GM19240 (cell line): ENCODE data around the gene MGAT3.

ENCODE experiments used
- DNase-seq: peaks from one replicate; pipeline ENCODE4 v3.0.0; 2011; ENCODE audit warnings: low spot score; ENCODE audit not compliant: insufficient read length

MGAT3 gene

DNA sequence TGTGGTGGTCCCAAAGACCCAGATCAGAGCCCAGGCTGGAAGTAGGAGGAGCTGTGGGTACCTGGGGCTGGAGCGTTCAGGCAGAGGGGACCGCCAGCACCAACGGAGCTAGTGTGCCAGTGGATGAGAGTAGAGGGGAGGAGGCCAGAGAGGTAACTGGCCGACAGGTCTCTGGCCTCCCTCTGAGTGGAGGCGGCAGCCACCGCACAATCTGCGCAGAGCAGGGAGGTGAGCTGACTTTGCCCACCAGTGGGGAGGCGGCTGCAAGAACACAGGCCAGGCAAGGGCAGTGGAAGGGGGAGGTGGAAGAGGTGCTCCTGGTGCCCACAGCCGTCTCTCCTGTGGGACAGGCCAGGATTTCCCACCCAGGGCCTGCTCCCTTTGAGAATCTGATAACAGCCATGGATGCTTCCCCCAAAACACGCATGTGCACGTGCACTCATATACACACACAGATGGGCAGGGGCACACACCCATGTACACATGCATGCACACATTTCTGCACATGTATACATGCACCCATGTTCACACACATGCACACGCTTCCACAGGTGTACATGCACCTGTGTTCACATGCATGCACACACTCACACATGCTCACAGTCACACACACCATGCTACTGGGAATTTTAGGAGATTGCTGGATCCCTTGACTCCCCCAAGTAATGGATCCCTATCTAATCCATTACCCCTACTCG, 6.4 kb upstream of the MGAT3 start:
- no peak for DNase-seq

DNA sequence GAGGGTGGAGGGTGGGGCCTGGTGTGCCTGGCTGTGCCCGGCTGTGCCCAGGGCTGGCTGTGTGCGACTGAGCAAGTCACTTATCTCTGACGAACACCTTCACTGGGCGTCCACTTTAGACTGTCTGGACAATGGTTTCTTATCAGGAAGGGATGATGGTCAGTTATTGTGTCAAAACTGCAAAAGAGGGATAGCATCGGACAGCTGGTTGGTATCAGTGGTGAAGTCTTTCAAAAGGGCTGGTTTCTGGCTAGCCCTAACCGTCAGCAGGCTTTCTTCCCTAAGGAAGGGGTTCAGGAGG, 4.1 kb upstream of the MGAT3 start:
- no peak for DNase-seq

DNA sequence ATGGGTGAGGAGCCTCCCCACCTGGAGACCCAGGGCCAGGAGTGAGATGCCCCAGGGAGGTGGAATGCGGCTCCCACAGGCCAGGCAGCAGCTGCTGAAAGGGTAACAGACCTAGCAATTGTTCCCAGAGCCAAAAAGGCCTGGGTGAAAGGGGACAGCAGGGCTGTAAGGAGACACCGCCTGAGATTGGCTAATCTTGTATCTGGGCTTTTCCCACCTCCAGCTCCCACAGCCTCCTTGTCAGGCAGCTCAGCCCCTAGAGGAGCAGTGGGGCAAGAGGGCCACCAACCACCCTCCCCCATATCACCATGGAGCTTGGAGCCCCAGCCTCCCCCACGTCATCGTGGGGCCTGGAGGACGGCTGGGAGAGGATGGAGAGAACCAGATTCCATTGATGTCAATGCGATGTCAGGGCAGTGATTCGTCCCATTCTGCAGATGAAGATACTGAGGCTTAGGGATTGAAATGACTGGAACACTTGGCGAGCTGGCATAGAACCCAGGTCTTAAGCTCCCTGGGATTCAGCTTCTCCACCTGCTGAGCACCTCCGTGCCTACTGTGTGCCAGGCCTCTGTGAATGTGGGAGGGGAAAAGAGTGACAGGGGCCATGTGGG, 2.9 kb upstream of the MGAT3 start:
- DNase-seq = no peak

DNA sequence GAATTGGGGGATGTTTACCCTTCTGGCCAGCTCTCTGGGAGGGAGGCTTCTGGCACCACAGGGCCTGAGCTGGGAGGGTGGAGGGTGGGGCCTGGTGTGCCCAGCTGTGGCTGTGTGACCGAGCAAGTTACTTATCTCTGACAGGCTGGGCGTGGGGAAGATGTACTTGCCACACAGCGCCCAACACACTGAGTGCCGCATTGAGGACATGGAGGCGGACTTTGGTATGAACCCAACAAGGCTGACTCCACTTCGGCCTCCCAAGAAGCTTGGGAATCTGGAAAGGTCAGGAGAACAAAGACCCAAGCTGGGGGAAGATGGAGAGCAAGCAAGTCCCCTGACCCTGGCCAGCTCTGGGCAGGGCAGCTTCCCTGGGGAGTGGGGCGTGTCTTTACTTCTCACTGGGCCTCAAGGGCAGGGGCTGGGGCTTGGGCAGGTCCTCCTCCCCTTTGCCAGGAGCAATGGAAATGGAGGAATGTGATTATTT, 2.4 kb upstream of the MGAT3 start:
- no peak for DNase-seq

DNA sequence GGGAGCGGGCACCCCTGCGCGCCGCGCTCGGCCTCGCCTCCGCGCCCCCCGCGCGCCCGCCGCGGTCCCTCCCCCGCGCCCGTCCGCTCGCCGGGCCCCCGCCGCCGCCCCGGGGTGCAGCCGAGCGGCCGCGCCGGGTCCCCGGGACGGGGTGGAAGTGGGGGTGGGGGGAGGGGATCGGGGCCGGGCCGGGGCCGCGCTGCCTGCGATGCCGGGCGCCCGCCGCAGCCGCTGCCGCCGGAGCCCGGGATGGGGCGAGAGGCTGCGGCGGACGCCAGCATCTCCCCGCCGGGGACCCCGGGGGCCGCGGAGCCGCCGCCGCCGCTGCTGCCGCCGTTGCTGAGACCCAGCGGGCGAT, 365 bp downstream of the MGAT3 start:
- no peak for DNase-seq

DNA sequence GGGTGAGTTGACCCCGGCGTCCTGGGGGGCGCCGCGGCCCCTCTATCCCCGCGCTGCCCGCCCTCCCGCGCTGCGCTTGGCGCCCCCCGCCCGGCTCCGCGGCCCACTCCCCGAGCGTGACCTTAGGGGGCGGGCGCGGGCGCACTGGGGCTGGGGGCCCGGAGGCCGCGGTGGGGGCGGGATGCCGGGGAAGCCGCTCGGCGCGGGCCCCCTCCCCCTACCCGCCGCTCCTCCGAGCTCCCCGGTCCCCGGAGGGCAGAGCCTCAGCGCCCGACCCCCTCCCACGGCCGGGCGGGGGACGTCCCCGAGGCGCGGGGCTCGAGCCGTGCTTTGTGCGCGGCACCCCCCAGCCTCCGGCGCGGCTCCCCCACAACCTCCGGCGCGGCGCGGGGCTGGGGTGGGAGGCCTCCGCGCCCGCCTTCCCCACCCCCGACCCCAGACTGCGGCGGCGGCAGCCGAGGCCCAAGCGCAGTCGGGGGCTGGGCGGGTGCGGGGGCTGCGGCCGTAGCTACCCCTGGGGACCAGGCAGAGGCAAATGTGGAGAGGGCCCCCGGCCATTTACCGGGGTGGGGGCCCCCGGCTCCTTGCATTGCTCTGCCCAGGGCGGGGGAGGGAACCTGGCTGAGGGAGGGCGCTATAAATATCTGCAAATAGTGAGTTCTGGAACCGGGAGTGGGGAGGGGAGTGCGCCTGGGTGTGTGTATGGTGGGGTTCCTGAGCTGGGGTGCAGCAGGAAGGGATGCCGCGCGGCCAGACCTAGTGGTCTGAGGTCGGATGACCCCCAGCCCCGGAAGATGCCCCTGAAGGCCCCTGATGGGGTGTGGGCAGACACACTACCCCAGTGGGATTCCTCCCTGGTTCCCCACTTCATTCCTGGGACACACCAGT, 988 bp downstream of the MGAT3 start:
- no peak for DNase-seq

DNA sequence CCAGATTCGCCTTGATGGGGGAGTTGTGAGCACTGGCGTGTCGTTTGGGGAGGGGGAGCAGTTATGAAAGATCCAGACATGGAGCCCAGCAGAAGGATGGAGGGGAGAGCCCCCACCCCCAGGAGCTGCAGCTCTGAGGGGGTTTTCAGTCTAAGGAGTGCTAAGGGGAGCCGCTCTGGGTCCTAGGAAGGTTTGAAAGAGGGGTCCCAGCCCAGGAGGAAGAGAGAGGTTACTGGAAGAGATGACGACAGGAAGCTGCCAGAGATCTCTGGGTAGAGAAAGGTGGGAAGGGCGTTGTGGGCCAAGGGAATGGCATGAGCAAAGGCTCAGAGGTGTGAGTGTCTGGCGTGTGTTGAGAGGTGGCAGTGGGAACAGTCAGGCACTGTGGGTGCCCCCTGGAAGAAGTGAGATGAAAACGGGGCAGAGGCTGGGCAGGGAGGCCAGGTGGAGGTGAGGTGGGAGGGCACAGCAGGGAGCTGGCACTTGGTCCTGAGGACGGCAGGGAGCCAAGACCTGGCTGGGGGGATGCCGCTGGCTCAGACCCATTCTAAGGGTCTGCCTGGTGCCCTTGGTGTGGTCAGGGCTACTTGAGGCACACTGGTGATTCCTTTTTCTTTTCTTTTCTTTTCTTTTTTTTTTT, 1.8 kb downstream of the MGAT3 start:
- DNase-seq = no peak

DNA sequence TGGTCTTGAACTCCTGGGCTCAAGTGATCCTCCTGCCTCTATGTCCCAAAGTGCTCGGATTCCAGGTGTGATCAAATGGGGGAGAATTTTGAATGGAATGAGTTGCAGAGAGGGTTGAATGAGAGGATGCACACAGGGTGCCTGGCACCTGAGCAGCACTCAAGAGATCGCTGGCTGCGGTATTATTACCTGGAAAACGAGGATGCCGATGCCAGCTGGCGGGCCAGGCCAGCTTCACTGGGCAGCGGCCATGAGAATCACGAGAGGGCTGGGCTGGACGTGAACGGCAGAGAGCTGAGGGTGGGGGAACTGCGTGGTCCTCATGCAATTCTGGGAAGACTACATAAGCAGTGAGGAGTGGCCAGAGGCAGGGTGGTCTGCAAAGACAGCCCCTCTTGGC, 2.9 kb downstream of the MGAT3 start:
- no peak for DNase-seq

DNA sequence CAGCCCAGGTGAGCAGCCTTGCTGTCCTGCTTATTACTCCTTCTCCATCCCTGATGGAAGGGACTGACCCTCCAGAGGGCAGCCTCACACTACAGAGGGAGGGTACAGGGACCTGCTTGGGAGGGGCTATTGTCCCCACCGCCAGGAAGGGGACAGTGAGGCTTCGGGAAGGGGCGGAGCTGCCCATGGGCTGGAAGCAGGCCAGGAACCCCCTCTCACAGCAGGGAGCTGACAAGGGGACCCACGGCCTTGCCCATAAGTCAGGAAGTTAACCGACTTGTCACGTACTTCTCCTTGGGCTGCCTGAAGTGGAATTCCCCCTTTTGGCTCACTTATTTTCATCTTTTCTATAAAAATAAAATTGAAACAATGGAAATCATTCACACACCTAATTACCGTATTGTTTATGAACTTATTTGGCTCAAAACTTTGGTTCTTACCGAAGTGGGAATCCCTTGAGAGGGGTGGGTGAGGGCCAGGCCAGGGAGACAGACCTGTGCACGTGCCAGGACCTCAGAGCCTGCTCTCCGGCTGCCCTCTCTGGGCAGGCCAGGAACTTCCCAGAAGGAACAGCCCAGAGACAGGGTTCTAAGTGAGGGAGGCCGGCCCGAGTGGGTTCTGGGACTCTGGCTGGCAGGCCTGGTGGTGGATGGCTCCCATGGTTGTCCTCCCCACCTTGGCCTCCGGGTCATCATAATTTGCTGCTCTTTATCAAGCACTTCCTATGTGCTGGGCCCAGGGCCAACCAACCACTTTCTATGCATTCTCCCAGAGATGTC, 5.8 kb downstream of the MGAT3 start:
- no peak for DNase-seq

DNA sequence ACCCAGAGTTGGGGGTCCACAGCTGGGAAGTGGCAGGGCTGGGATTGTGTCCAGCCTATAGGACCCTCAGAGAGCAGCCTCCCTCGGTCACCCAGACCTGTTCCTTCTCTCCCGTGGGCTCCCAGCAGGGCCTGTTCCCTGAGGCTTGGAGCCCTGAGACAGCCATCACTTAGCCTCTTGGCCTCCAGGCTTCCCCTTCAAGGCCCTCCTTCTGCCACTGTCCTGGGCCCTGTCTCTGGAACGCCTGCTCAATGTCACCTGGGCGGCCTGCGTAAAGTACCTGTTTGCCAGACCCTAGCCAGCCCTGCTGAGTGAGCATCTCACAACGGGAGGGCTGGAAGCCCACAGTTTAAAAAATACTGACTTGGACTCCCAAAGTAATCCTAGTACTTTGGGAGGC, 6.5 kb downstream of the MGAT3 start:
- DNase-seq = no peak

DNA sequence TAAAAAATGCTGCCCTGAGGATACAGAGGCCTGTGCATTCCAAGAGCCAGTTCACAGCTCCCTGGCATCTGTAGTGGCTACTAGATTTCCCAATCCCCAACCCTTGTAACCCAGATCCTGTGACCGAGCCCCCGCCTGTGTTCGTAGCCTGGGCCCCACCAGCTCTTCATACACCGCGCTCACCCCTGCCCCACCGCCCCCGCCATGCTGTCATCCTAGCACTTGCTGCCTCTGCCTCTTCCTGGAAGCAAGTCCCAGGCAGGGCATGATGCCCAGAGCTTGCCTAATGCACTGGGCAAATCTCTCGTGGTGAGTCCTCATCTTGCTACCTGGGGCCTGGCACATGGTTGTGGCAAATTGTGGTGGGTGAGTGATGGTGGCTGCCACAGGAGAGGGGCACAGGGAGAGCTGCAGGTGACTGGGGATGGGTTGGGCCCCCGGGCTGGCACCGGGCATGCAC, 7.1 kb downstream of the MGAT3 start:
- no peak for DNase-seq

DNA sequence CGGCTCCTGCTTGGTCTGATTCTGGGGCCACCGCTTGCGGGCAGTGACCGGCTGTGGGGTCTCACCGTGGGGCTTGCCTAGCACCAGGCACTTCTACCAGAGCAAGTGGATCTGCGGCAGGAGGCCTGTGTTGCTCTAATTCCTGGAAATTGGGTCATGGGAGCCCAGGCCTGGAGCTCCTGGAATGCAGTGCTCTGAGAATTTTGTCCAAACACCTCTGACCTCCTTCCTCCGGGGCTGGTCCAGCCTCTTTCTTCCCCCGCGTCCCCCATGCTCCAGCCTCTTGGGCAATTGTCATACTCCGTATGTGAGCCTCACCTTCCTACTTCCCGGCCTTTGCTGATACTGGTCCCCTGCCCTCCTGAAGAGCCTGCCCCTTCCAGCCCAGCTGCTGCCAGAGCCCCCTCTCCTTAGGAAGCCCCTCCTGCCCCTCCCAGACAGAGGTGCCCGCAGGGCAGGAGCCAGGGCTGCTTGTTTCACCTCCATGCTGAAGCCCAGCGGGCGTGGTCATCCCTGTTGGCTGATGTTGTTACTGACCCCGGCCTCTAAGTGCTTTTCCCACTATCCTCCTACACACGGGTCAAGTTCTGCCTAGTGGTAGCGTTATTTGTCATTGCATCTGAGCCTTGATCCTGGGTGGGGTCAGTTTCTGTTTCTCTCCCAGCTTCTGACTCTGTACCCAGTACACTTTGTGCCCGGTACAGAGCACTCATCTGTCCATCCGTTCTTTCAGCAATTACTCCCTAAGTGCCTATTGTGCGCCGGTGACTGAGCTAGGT, 9.6 kb downstream of the MGAT3 start:
- no peak for DNase-seq

DNA sequence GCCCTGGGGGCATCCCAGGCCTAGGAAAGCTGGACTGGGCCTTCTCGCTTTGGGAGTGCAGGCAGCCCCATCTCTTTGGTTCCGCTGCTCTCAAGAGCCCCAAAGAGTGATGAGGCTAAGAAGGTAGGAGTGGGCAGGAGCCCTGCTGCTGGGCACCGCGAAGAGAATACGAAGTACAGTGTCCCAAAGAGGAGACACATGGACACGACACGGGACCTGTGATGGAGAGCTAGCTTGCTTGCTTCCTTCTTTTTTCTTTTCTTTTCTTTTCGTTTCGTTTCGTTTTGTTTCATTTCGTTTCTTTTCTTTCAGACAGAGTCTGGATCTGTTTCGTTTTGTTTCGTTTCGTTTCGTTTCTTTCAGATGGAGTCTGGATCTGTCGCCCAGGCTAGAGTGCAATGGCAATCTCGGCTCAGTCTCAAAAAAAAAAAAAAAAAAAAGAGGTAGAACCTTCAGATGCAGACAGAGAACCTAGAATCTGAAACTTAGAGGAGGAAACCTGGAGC, 10.6 kb downstream of the MGAT3 start:
- DNase-seq = no peak

DNA sequence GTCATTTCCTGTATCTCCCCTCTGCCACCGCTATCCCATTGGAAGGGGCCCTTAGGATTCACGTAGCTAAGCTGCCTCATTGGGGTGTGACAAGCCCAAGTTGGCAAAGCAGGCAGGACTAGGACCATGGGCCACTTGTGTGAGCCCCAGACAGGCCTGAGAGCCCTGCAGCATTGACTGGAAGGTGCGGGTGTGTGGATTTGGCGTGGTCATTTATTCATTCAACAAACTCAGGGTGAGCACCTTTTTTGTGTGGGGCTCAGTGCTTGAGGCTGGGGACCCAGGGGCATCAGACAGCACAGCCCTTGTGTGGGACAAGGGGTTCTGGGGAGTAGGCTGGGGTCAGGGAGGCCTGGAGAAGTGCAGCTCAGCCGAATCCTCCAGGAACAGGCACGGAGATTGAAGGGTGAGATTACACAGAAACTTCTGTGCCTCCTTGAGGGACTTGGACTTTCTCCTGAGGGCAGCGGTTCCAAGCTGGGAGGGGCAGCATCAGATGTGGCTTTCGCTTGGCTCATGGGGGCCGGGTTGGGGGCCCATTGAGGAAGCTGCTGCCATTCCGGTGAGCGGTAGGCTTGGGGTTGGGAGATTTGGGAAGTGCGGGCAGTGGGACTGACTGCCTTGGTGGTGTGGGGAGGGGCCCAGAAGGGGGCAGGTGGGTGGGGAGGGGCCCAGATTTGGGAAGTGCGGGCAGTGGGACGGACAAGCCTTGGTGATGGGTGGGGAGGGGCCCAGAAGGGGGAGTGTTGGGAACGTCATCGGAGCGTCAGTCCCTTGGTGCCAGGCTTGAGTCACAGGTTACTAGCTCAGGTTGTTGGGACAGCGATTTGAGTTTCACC, 11.9 kb downstream of the MGAT3 start:
- no peak for DNase-seq

DNA sequence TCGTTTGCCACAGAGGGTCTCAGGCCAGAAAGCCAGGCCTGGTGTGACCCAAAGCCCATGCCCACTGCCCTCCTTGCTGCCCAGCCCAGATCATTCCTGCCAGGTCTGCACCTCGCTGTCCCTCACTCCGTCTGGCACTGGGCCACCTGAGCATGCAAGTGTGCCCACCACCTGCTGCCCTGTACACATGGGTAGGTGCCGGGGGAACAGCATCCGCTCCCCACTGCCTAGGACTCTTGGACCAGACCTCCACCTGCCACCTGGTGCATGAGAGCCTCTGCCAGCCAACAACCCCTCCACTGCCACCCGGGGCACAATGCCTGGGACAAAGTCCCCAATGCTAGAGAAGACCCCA, 12.5 kb downstream of the MGAT3 start:
- DNase-seq = no peak

DNA sequence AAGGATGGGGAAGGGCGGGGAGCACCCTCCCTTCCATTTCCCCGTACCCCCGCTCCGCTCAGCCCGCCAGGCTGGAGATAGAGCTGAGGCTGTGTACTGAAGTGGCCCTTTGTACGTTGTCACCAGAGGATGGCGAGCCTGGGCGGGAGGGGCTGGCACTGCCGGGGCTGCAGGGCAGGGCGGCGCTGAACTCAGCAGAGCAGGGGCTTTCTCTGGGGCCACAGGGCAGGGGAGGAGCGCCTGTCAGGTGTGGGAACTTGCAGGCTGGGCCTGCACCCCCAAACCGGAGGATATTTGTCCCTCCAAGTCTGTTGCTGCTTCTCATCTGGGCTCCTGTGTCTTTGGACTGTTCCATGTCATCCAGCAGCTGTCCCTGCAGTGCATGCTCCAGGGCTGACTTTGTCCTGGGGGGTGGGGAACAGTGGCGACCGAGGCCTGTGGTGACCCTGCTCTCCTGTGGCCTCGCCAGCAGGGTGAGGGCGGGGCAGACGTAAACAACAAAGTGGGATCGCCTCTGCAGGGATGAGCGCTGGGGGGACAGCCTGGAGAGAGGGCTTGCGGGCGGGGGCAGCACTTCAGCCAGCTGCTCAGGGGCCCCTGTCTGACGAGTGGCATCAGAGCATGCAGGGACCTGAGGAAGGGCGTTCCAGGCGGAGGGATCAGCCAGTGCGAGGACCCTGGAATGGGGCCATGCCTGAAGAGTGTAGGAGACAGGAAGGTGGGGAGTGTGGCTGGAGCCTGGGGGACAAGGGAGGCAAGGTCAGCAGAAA, 13.1 kb downstream of the MGAT3 start:
- DNase-seq = no peak

DNA sequence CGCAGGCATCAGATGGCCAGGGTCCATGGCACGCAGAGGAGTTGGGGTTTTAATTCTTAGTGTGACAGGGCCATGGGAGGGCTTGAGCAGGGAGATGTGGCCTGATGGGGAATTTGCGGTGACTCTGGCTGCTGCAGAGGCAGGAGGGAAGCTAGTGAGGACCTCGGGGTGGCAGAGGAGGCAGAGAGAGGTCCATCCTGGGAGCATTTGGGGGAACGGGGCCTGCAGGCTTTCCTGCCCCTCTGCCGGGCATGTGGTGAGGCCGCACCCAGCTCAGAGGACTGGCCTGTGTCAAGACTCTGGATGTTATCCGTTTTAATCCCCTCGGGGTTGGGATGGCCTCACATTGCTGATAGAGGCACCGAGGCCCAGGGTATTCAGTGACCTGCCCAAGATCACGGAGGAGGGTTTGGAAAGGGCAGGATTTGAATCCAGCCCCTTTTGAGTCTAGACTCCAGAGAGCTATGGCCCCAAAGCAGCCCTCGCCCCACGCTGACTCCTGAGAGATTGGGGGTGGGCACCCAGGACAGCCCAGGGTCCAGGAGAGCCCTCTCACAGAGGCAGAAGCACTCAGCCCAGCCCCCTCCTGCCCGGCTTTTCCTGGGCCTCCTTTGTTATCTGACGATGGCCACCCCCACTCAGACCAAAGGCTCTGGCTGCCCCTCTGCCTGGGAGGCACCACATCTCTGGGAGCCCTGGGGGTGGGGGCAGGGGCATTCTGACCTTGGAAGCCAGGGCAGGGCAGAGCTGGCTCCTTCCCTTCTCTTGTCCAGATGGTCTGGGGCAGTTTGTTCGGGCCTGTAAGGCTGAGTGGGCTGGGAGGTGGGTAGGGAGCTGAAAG, 13.9 kb downstream of the MGAT3 start:
- DNase-seq = no peak
